SK-N-SH (cell line): ENCODE data around the gene SYNGR3. TPM values are rescaled to one million over a fixed set of nuclear protein-coding genes. Genes with fewer than 3 reads are reported as not detected.

Source experiments
- CTCF ChIA-PET: fragments of 300-600, 350-600 bp; formaldehyde crosslinking; extraction: SDS; loops from one replicate; lab custom pipeline; 2021; lab: Yijun Ruan, JAX
- POLR2A ChIA-PET: fragments of 350-600 bp; sonication (Branson Sonifier 250); formaldehyde crosslinking; extraction: SDS; loops from one replicate; lab custom pipeline; 2020; ENCODE audit warnings: antibody characterized with exemption, inconsistent platforms; lab: Yijun Ruan, JAX
- DNase-seq: peaks from one replicate; pipeline ENCODE4 v3.0.0; 2012
- H2AFZ ChIP-seq: fragments of 200-600 bp; sonication (generic); 2 replicates; pipeline ENCODE4 v1.8.1; 2016; ENCODE audit warnings: antibody characterized with exemption, mild to moderate bottlenecking, low read depth
- H3F3A ChIP-seq: fragments of 200-600 bp; sonication (generic); replicated peaks from 2 replicates; pipeline ENCODE3; 2016; ENCODE audit warnings: antibody characterized with exemption, mild to moderate bottlenecking; ENCODE audit not compliant: insufficient read depth
- H3K27ac ChIP-seq, 2 experiments: fragments of 200-500 bp in 1 of 2; fragments of 200-600 bp in 1 of 2; sonication (Bioruptor generic) in 1 of 2; sonication (generic), shearing (Covaris generic) in 1 of 2; 2 replicates each; pipeline versions ENCODE4 v1.5.1 to v1.6.1; 2014 to 2016; ENCODE audit warnings: low read depth in 2 of 2, inconsistent platforms in 1 of 2, low read length in 1 of 2, mild to moderate bottlenecking in 1 of 2, mixed read lengths in 1 of 2
- H3K27me3 ChIP-seq: fragments of 200-600 bp; sonication (generic), shearing (Covaris generic); 2 replicates; pipeline ENCODE4 v1.6.1; 2016; ENCODE audit warnings: mixed run types; ENCODE audit not compliant: insufficient read depth
- H3K36me3 ChIP-seq, 2 experiments: fragments of 200-500 bp in 1 of 2; fragments of 200-600 bp in 1 of 2; sonication (Bioruptor generic) in 1 of 2; sonication (generic) in 1 of 2; replicated peaks in 1 of 2; 2 replicates each; pipeline versions ENCODE3 to v1.5.1; 2014 to 2016; ENCODE audit warnings: low read length in 1 of 2, mild to moderate bottlenecking in 1 of 2; ENCODE audit not compliant: insufficient read depth in 2 of 2, control insufficient read depth in 1 of 2
- H3K4me1 ChIP-seq, 2 experiments: fragments of 200-500 bp in 1 of 2; fragments of 200-600 bp in 1 of 2; sonication (Bioruptor generic) in 1 of 2; sonication (generic), shearing (Covaris generic) in 1 of 2; 2 replicates each; pipeline versions ENCODE4 v1.5.1 to v1.6.1; 2014 to 2016; ENCODE audit warnings: low read depth in 1 of 2, low read length in 1 of 2, mixed run types in 1 of 2; ENCODE audit not compliant: insufficient read depth in 2 of 2, control insufficient read depth in 1 of 2
- H3K4me2 ChIP-seq: fragments of 200-600 bp; sonication (generic), shearing (Covaris generic); 2 replicates; pipeline ENCODE4 v1.6.1; 2017; ENCODE audit warnings: mixed run types
- H3K4me3 ChIP-seq, 2 experiments: fragments of 200-500 bp in 1 of 2; fragments of 200-600 bp in 1 of 2; sonication (Bioruptor generic) in 1 of 2; sonication (generic), shearing (Covaris generic) in 1 of 2; 2 replicates each; pipeline versions ENCODE4 v1.5.1 to v1.8.1; 2014 to 2016; ENCODE audit warnings: low read depth in 2 of 2, inconsistent platforms in 1 of 2, low read length in 1 of 2, mild to moderate bottlenecking in 1 of 2, mixed read lengths in 1 of 2, moderate library complexity in 1 of 2
- H3K79me2 ChIP-seq: fragments of 200-600 bp; sonication (generic); 2 replicates; pipeline ENCODE4 v1.8.1; 2017; ENCODE audit warnings: mild to moderate bottlenecking; ENCODE audit not compliant: insufficient read depth
- H3K9ac ChIP-seq: fragments of 200-600 bp; sonication (generic); 2 replicates; pipeline ENCODE4 v1.6.1; 2017; ENCODE audit warnings: mixed run types
- H3K9me2 ChIP-seq: fragments of 200-600 bp; sonication (generic); 2 replicates; pipeline ENCODE4 v1.6.1; 2017; ENCODE audit warnings: mixed run types
- H3K9me3 ChIP-seq: fragments of 200-600 bp; sonication (generic); 2 replicates; pipeline ENCODE4 v1.6.1; 2017; ENCODE audit warnings: mixed run types, mild to moderate bottlenecking, moderate library complexity
- H4K20me1 ChIP-seq: fragments of 200-600 bp; sonication (generic); 2 replicates; pipeline ENCODE4 v1.6.1; 2017; ENCODE audit warnings: mild to moderate bottlenecking, mixed run types; ENCODE audit not compliant: insufficient read depth
- CHD2 ChIP-seq: fragments of 150-350 bp; IDR thresholded peaks from 2 replicates; pipeline ENCODE4 v1.6.1; 2018; ENCODE audit warnings: low read length; ENCODE audit not compliant: partially characterized antibody
- CTCF ChIP-seq: fragments of 200-600 bp; sonication (generic); IDR thresholded peaks from 2 replicates; pipeline ENCODE4 v1.6.1; 2017; ENCODE audit warnings: antibody characterized with exemption, mild to moderate bottlenecking, moderate library complexity
- EP300 ChIP-seq, 2 experiments: IDR thresholded peaks; 2 replicates each; pipeline versions ENCODE4 v1.4.0 to v1.6.1; 2012; ENCODE audit warnings: borderline replicate concordance in 1 of 2, low read depth in 1 of 2, low read length in 1 of 2
- EZH2phosphoT487 ChIP-seq: fragments of 200-600 bp; sonication (generic); IDR thresholded peaks from 2 replicates; pipeline ENCODE4 v1.6.1; 2017; ENCODE audit warnings: low read depth, mixed run types, mild to moderate bottlenecking, antibody characterized with exemption, moderate library complexity, borderline replicate concordance
- FOSL2 ChIP-seq: IDR thresholded peaks from 2 replicates; pipeline ENCODE4 v1.4.0; 2012; ENCODE audit warnings: low read depth, mild to moderate bottlenecking, moderate library complexity, borderline replicate concordance
- FOXJ3 ChIP-seq: sonication (generic); formaldehyde crosslinking; IDR thresholded peaks from 2 replicates; pipeline ENCODE4 v1.5.1; 2020; ENCODE audit warnings: mild to moderate bottlenecking, missing genetic modification reagents
- FOXM1 ChIP-seq: IDR thresholded peaks from 2 replicates; pipeline ENCODE4 v1.4.0; 2012; ENCODE audit warnings: low read depth, mild to moderate bottlenecking
- GABPA ChIP-seq: IDR thresholded peaks from 2 replicates; pipeline ENCODE4 v1.4.0; 2012; ENCODE audit warnings: low read depth, mild to moderate bottlenecking
- GATA2 ChIP-seq: sonication (generic); formaldehyde crosslinking; IDR thresholded peaks from 2 replicates; pipeline ENCODE4 v1.5.0; 2020; ENCODE audit warnings: mild to moderate bottlenecking, missing genetic modification reagents
- IRF3 ChIP-seq: fragments of 150-350 bp; IDR thresholded peaks from 2 replicates; pipeline ENCODE4 v1.6.1; 2016; ENCODE audit warnings: mild to moderate bottlenecking, low read depth, low read length
- JUND ChIP-seq: IDR thresholded peaks from 2 replicates; pipeline ENCODE4 v1.4.0; 2012
- MXI1 ChIP-seq: IDR thresholded peaks from 2 replicates; pipeline ENCODE4 v1.6.1; 2012; ENCODE audit warnings: mild to moderate bottlenecking, low read depth, low read length, improper control_type of control experiment
- NRF1 ChIP-seq: IDR thresholded peaks from 2 replicates; pipeline ENCODE4 v1.6.1; 2012; ENCODE audit warnings: low read depth, mild to moderate bottlenecking, low read length
- RAD21 ChIP-seq: IDR thresholded peaks from 2 replicates; pipeline ENCODE4 v1.6.1; 2012; ENCODE audit warnings: mild to moderate bottlenecking, low read length
- RCOR1 ChIP-seq: fragments of 150-350 bp; IDR thresholded peaks from 2 replicates; pipeline ENCODE4 v1.6.1; 2017; ENCODE audit warnings: antibody characterized with exemption, low read length
- RFX5 ChIP-seq: IDR thresholded peaks from 2 replicates; pipeline ENCODE4 v1.6.1; 2012; ENCODE audit warnings: mild to moderate bottlenecking, improper control_type of control experiment, low read length
- SMC3 ChIP-seq: IDR thresholded peaks from 2 replicates; pipeline ENCODE4 v1.6.1; 2012; ENCODE audit warnings: low read depth, low read length, improper control_type of control experiment
- TAF1 ChIP-seq: IDR thresholded peaks from 2 replicates; pipeline ENCODE4 v1.6.1; 2012; ENCODE audit warnings: low read depth, mild to moderate bottlenecking, low read length, moderate library complexity, borderline replicate concordance
- YY1 ChIP-seq: IDR thresholded peaks from 2 replicates; pipeline ENCODE4 v1.4.0; 2012; ENCODE audit warnings: low read depth, mild to moderate bottlenecking
- WGBS: methylation state at CpG from one replicate; pipeline ENCODE4 v1.1.6; 2017; ENCODE audit warnings: low lambda C conversion rate; 5-methylcytosine and 5-hydroxymethylcytosine counted together
- polyA plus RNA-seq, 3 experiments: library from polyadenylated mRNA; depleted of rRNA; stranded (reverse); fragments of >200 nt; gene quantifications; 2 replicates each; pipeline ENCODE4 v1.2.3, GENCODE V29; 2012

The SYNGR3 gene
- polyA plus RNA-seq, 1 of the 3 experiments (the other 2 are of a cell fraction) = 10.7 TPM

GRCh38 chr16:1949507-1949906 lies 40.3 kb upstream of the SYNGR3 start:
- CTCF ChIA-PET = interaction anchor here (1.1 kb wide), 1 partner anchor 9 kb away, joined by 5 read pairs; no protein-coding TSS in a partner anchor
- POLR2A ChIA-PET = no interaction called here
- 79% methylated on average over 11 of the region's 11 CpGs for WGBS

GRCh38 chr16:1950047-1950446 lies 39.7 kb upstream of the SYNGR3 start:
- DNase-seq = no peak
- H3K4me3 ChIP-seq = no peak overlapping the region
- no peaks in the 10 kb centered on the region for H3K36me3 ChIP-seq
- peaks cover 0 to 9% of the 10 kb centered on the region in 2 experiments; a peak in 1 of 4 replicates for H3K4me1 ChIP-seq
- H3K9me2 ChIP-seq = no peaks in the 10 kb centered on the region
- H2AFZ ChIP-seq = no peak overlapping the region
- no peak overlapping the region for H3K9ac ChIP-seq
- POLR2A ChIA-PET = no interaction called here
- no peak overlapping the region for H3K4me2 ChIP-seq
- H3K9me3 ChIP-seq = no peaks in the 10 kb centered on the region
- TF ChIP-seq RAD21 (no peak), FOXJ3 (no peak), RCOR1 (no peak), RFX5 (no peak), EZH2phosphoT487 (no peak), GABPA (no peak), CHD2 (no peak)
- no peaks in the 10 kb centered on the region for H3K27me3 ChIP-seq
- 54% methylated on average over 7 of the region's 7 CpGs for WGBS
- no peaks in the 10 kb centered on the region for H3K79me2 ChIP-seq
- H3F3A ChIP-seq = no peaks in the 10 kb centered on the region
- no peak overlapping the region for H3K27ac ChIP-seq
- no peaks in the 10 kb centered on the region for H4K20me1 ChIP-seq
- CTCF ChIA-PET = interaction anchor here (1.1 to 2.1 kb wide), 3 partner anchors 9 to 21 kb away, joined by 3 to 13 read pairs (median 5); no protein-coding TSS in a partner anchor

More at GRCh38 chr16:1949507-1949906, 40.3 kb upstream of the SYNGR3 start:
- Histone ChIP-seq H2AFZ (no peak overlapping the region), H3K9me2 (no peaks in the 10 kb centered on the region), H4K20me1 (no peaks in the 10 kb centered on the region), H3K36me3 (no peaks in the 10 kb centered on the region), H3K4me2 (no peak overlapping the region), H3K27ac (no peak overlapping the region), H3K9ac (no peak overlapping the region), H3K9me3 (no peaks in the 10 kb centered on the region), H3K4me1 (peaks cover 0 to 5% of the 10 kb centered on the region in 2 experiments; a peak in 1 of 4 replicates), H3K79me2 (no peaks in the 10 kb centered on the region), H3F3A (no peaks in the 10 kb centered on the region), H3K4me3 (no peak overlapping the region), H3K27me3 (no peaks in the 10 kb centered on the region)
- TF ChIP-seq SMC3 = no peak
- TF ChIP-seq EP300 (IDR thresholded peaks at IDR 0.05; ENCODE audit: borderline replicate concordance in 1 of 2, low read depth in 1 of 2, low read length in 1 of 2) = no peak
- no peak for TF ChIP-seq GATA2 (CRISPR knock-in tag)
- no peak for TF ChIP-seq RAD21
- TF ChIP-seq JUND = no peak
- TF ChIP-seq NRF1 = no peak
- TF ChIP-seq FOXJ3 = no peak
- no peak for TF ChIP-seq IRF3
- no peak for TF ChIP-seq RCOR1
- TF ChIP-seq CTCF = no peak
- TF ChIP-seq TAF1 = no peak
- TF ChIP-seq MXI1 = no peak
- no peak for TF ChIP-seq FOXM1
- TF ChIP-seq FOSL2 = no peak
- TF ChIP-seq YY1 = no peak
- DNase-seq = no peak
